ENCODE data around the gene PCYT1B. TPM values are rescaled to one million over a fixed set of nuclear protein-coding genes. Genes with fewer than 3 reads are reported as not detected.
A peak's percentile ranks its signal among the peaks of the same experiment; 100 is the strongest.

PCYT1B gene
- total RNA-seq, 1 donor from 2014 or later: 39.1 TPM

- DNase-seq (ENCODE audit: low spot score): no peak
- peaks cover 10% of the 10 kb centered on the region for H3K27me3 Mint-ChIP-seq (ENCODE audit: insufficient read depth, low read depth)
- no peaks in the 10 kb centered on the region for H3K36me3 Mint-ChIP-seq
- H3K27ac Mint-ChIP-seq: no peak overlapping the region
- Histone ChIP-seq H4K20me1 (ENCODE audit: low read depth) (no peaks in the 10 kb centered on the region), H3K36me3 (no peaks in the 10 kb centered on the region), H3K9ac (no peak overlapping the region), H3K4me1 (peaks cover 29% of the 10 kb centered on the region), H3K79me2 (ENCODE audit: low read depth) (no peaks in the 10 kb centered on the region), H3K9me3 (ENCODE audit: low read depth) (no peaks in the 10 kb centered on the region), H3K27ac (no peak overlapping the region), H2AFZ (replicated peaks) (no peak overlapping the region), H3F3A (ENCODE audit: low read depth) (peaks cover 25% of the 10 kb centered on the region), H3K27me3 (no peaks in the 10 kb centered on the region), H3K4me3 (no peak overlapping the region), H3K4me2 (no peak overlapping the region)
- H3K4me1 Mint-ChIP-seq: peaks cover 29% of the 10 kb centered on the region
- TF ChIP-seq EZH2phosphoT487 (IDR thresholded peaks at IDR 0.05) (no peak), EZH2 (IDR thresholded peaks at IDR 0.05) (no peak), CTCF (IDR thresholded peaks at IDR 0.05) (no peak)
- H3K9me3 Mint-ChIP-seq: peaks cover 4% of the 10 kb centered on the region
- H3K4me3 Mint-ChIP-seq: no peak overlapping the region
Observed at GRCh38 chrX:24661292-24661691, 14.1 kb upstream of the PCYT1B start.

- Mint-ChIP-seq H3K27me3 (ENCODE audit: insufficient read depth, low read depth) (peaks cover 12% of the 10 kb centered on the region), H3K36me3 (no peaks in the 10 kb centered on the region), H3K4me1 (peaks cover 34% of the 10 kb centered on the region), H3K4me3 (no peak overlapping the region), H3K9me3 (peaks cover 4% of the 10 kb centered on the region), H3K27ac (no peak overlapping the region)
- H3K27me3 ChIP-seq: no peaks in the 10 kb centered on the region
- H3K27ac ChIP-seq: no peak overlapping the region
- no peak for TF ChIP-seq EZH2phosphoT487 (IDR thresholded peaks at IDR 0.05)
- TF ChIP-seq CTCF (IDR thresholded peaks at IDR 0.05): no peak
- no peak for TF ChIP-seq EZH2 (IDR thresholded peaks at IDR 0.05)
- no peak overlapping the region for H2AFZ ChIP-seq (replicated peaks)
- no peaks in the 10 kb centered on the region for H4K20me1 ChIP-seq (ENCODE audit: low read depth)
- DNase-seq (ENCODE audit: low spot score): no peak
- H3K4me3 ChIP-seq: no peak overlapping the region
- H3K79me2 ChIP-seq (ENCODE audit: low read depth): no peaks in the 10 kb centered on the region
- H3K9me3 ChIP-seq (ENCODE audit: low read depth): no peaks in the 10 kb centered on the region
- peaks cover 33% of the 10 kb centered on the region for H3K4me1 ChIP-seq
- H3F3A ChIP-seq (ENCODE audit: low read depth): peaks cover 38% of the 10 kb centered on the region
- no peaks in the 10 kb centered on the region for H3K36me3 ChIP-seq
- H3K4me2 ChIP-seq: peak overlapping the region; percentile 4
- H3K9ac ChIP-seq: no peak overlapping the region
Observed at GRCh38 chrX:24659646-24660045, 12.5 kb upstream of the PCYT1B start.

- H3K4me1 ChIP-seq: peaks cover 33% of the 10 kb centered on the region
- peaks cover 34% of the 10 kb centered on the region for H3K4me1 Mint-ChIP-seq
- peaks cover 12% of the 10 kb centered on the region for H3K27me3 Mint-ChIP-seq (ENCODE audit: insufficient read depth, low read depth)
- H3K9ac ChIP-seq: no peak overlapping the region
- no peak overlapping the region for H3K4me3 ChIP-seq
- H3K27ac Mint-ChIP-seq: no peak overlapping the region
- H4K20me1 ChIP-seq (ENCODE audit: low read depth): no peaks in the 10 kb centered on the region
- peak overlapping the region; percentile 4 for H3K4me2 ChIP-seq
- no peaks in the 10 kb centered on the region for H3K36me3 Mint-ChIP-seq
- DNase-seq (ENCODE audit: low spot score): no peak
- H3K9me3 ChIP-seq (ENCODE audit: low read depth): no peaks in the 10 kb centered on the region
- H3K36me3 ChIP-seq: no peaks in the 10 kb centered on the region
- H3K9me3 Mint-ChIP-seq: peaks cover 4% of the 10 kb centered on the region
- no peak overlapping the region for H2AFZ ChIP-seq (replicated peaks)
- H3K27me3 ChIP-seq: no peaks in the 10 kb centered on the region
- no peak overlapping the region for H3K4me3 Mint-ChIP-seq
- H3F3A ChIP-seq (ENCODE audit: low read depth): peaks cover 38% of the 10 kb centered on the region
- no peak overlapping the region for H3K27ac ChIP-seq
- TF ChIP-seq EZH2 (IDR thresholded peaks at IDR 0.05) (no peak), EZH2phosphoT487 (IDR thresholded peaks at IDR 0.05) (no peak), CTCF (IDR thresholded peaks at IDR 0.05) (no peak)
- no peaks in the 10 kb centered on the region for H3K79me2 ChIP-seq (ENCODE audit: low read depth)
Observed at GRCh38 chrX:24659106-24659505, 12.0 kb upstream of the PCYT1B start.
